PC-9 (cell line): Measurements from ENCODE around the gene RFTN1.

ENCODE experiments used
- EZH2 ChIP-seq: fragments of 200-600 bp; sonication (generic); IDR thresholded peaks from 2 replicates; pipeline ENCODE4 v1.8.0; 2017; ENCODE audit warnings: antibody characterized with exemption, low read depth
- TF ChIP-seq, protein P1 (sequence below): fragments of 200-600 bp; sonication (generic); conservative IDR thresholded peaks from 2 replicates; pipeline ENCODE4 v1.6.1; 2017; ENCODE audit warnings: mixed run types, antibody characterized with exemption, mild to moderate bottlenecking, moderate library complexity

GRCh38 chr3:16390581-16390980 is 122.9 kb downstream of the RFTN1 start:
- no peak for TF ChIP-seq EZH2
- TF ChIP-seq, protein P1, sequence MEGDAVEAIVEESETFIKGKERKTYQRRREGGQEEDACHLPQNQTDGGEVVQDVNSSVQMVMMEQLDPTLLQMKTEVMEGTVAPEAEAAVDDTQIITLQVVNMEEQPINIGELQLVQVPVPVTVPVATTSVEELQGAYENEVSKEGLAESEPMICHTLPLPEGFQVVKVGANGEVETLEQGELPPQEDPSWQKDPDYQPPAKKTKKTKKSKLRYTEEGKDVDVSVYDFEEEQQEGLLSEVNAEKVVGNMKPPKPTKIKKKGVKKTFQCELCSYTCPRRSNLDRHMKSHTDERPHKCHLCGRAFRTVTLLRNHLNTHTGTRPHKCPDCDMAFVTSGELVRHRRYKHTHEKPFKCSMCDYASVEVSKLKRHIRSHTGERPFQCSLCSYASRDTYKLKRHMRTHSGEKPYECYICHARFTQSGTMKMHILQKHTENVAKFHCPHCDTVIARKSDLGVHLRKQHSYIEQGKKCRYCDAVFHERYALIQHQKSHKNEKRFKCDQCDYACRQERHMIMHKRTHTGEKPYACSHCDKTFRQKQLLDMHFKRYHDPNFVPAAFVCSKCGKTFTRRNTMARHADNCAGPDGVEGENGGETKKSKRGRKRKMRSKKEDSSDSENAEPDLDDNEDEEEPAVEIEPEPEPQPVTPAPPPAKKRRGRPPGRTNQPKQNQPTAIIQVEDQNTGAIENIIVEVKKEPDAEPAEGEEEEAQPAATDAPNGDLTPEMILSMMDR: no peak
